Keratinocyte (primary cell): ENCODE measurements around the gene NPHP3. TPM values are rescaled to one million over a fixed set of nuclear protein-coding genes. Genes with fewer than 3 reads are reported as not detected.
A peak's percentile ranks its signal among the peaks of the same experiment; 100 is the strongest.

ENCODE experiments used
- DNase-seq: peaks from one replicate; pipeline ENCODE4 v3.0.0-alpha.2; 2011; ENCODE audit warnings: low read depth, missing footprints, low spot score
- FAIRE-seq: peaks from 2 replicates; lab custom pipeline; 2011; peaks lifted over from hg19 to GRCh38; lab: Jason Lieb, UNC
- H2AFZ ChIP-seq: 2 replicates; pipeline ENCODE4 v1.6.0; 2012; ENCODE audit warnings: low read length, control low read depth, inconsistent platforms; ENCODE audit not compliant: control insufficient read depth
- H3K27ac ChIP-seq: 2 replicates; pipeline ENCODE4 v1.5.1; 2011; ENCODE audit warnings: low read length; ENCODE audit not compliant: control insufficient read depth, insufficient read depth
- H3K27me3 ChIP-seq: 3 replicates; pipeline ENCODE4 v1.6.0; 2011; ENCODE audit warnings: low read length; ENCODE audit not compliant: control insufficient read depth, insufficient read depth; ENCODE audit errors: extremely low read depth
- H3K36me3 ChIP-seq, 2 experiments: 2 replicates in 1 of 2; 3 replicates in 1 of 2; pipeline ENCODE4 v1.5.1; 2011; ENCODE audit warnings: low read length in 2 of 2, mild to moderate bottlenecking in 1 of 2; ENCODE audit not compliant: control insufficient read depth in 2 of 2, insufficient read depth in 2 of 2; ENCODE audit errors: extremely low read depth in 1 of 2
- H3K4me1 ChIP-seq: 3 replicates; pipeline ENCODE4 v1.5.1; 2011; ENCODE audit warnings: low read length; ENCODE audit not compliant: control insufficient read depth, insufficient read depth; ENCODE audit errors: extremely low read depth
- H3K4me2 ChIP-seq: 3 replicates; pipeline ENCODE4 v1.6.0; 2011; ENCODE audit warnings: low read depth, low read length; ENCODE audit not compliant: control insufficient read depth, insufficient read depth; ENCODE audit errors: extremely low read depth
- H3K4me3 ChIP-seq, 3 experiments: fragments of 200-600 bp in 1 of 3; sonication (generic) in 1 of 3; 2 replicates in 2 of 3; 3 replicates in 1 of 3; pipeline ENCODE4 v1.5.1; 2011 to 2016; ENCODE audit warnings: low read length in 3 of 3, mild to moderate bottlenecking in 3 of 3, control low read depth in 2 of 3, inconsistent platforms in 1 of 3, low read depth in 1 of 3, mixed read lengths in 1 of 3, mixed run types in 1 of 3, moderate library complexity in 1 of 3; ENCODE audit not compliant: control insufficient read depth in 2 of 3, insufficient read depth in 2 of 3; ENCODE audit errors: extremely low read depth in 1 of 3
- H3K79me2 ChIP-seq: 2 replicates; pipeline ENCODE4 v1.6.0; 2012; ENCODE audit warnings: low read length; ENCODE audit not compliant: control insufficient read depth, insufficient read depth
- H3K9ac ChIP-seq: 3 replicates; pipeline ENCODE4 v1.6.0; 2011; ENCODE audit warnings: low read length; ENCODE audit not compliant: control insufficient read depth, insufficient read depth; ENCODE audit errors: extremely low read depth
- H3K9me1 ChIP-seq: 3 replicates; pipeline ENCODE4 v1.6.0; 2011; ENCODE audit warnings: low read length; ENCODE audit not compliant: control insufficient read depth, insufficient read depth; ENCODE audit errors: extremely low read depth
- H3K9me3 ChIP-seq: 2 replicates; pipeline ENCODE4 v1.5.1; 2012; ENCODE audit warnings: low read depth, low read length; ENCODE audit not compliant: control insufficient read depth
- H4K20me1 ChIP-seq: 3 replicates; pipeline ENCODE4 v1.6.0; 2011; ENCODE audit warnings: low read length; ENCODE audit not compliant: control insufficient read depth, insufficient read depth; ENCODE audit errors: extremely low read depth
- EZH2 ChIP-seq: IDR thresholded peaks from one replicate; pipeline ENCODE4 v1.6.1; 2012; ENCODE audit warnings: inconsistent platforms, mild to moderate bottlenecking, low read length, moderate library complexity
- dilution Hi-C: fragments of 300-500 bp; cut with MboI; formaldehyde crosslinking; loops from one replicate; pipeline ENCODE4 v1.7.0; 2020; ENCODE audit warnings: low sequenced_read_pairs; ENCODE audit not compliant: extremely low pct_ligation_motif_present
- polyA plus RNA-seq, 5 experiments: library from polyadenylated mRNA; depleted of rRNA in 3 of 5; stranded (reverse) in 3 of 5; stranded (forward) in 1 of 5; unstranded in 1 of 5; fragments of >200 nt; gene quantifications; 1 replicate in 1 of 5; 2 replicates in 3 of 5; 3 replicates in 1 of 5; pipeline versions ENCODE4 v1.2.1 to v1.2.3, GENCODE V29; 2011 to 2012; ENCODE audit warnings: missing spikeins in 2 of 5, low read depth in 1 of 5, low replicate concordance in 1 of 5
- TF ChIP-seq, protein P1 (sequence below), 3 experiments: IDR thresholded peaks in 1 of 3; conservative IDR thresholded peaks in 1 of 3; optimal IDR thresholded peaks in 1 of 3; 2 replicates in 2 of 3; 3 replicates in 1 of 3; pipeline versions ENCODE3 to v1.5.1; 2011; ENCODE audit warnings: low read length in 3 of 3, mild to moderate bottlenecking in 3 of 3, moderate library complexity in 2 of 3, control low read depth in 1 of 3, inconsistent platforms in 1 of 3; ENCODE audit not compliant: insufficient read depth in 2 of 3; ENCODE audit errors: extremely low read depth in 1 of 3

Gene NPHP3
- polyA plus RNA-seq, 1 donor (not counting 4 experiments of a cell fraction or from before 2014, with no cell fraction given): 22.4 TPM

DNA sequence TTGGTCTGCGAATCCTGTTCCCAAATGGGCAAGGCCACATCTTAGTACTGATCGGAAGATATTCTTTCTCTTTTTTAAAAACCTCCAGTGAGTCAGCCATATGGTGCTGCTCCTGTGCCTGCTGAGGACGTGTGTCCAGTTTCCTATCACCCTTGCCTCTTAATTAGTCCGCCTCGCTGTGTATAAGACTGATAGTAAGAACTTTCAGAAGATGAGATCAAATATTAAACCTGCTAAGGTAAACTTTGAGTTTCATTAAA is 61.5 kb downstream of the NPHP3 start:
- H3K36me3 ChIP-seq: no peaks in the 10 kb centered on the region
- FAIRE-seq (no peak), DNase-seq (no peak)
- peaks cover 61% of the 10 kb centered on the region for H3K79me2 ChIP-seq
- dilution Hi-C loops: no loop called here
- H3K9me3 ChIP-seq: no peaks in the 10 kb centered on the region
- peaks cover 14% of the 10 kb centered on the region for H3K4me1 ChIP-seq
- peak overlapping the region; percentile 94 for H2AFZ ChIP-seq
- H4K20me1 ChIP-seq: no peaks in the 10 kb centered on the region
- H3K4me3 ChIP-seq: peak overlapping the region; percentile 86 to 99 (median 98)
- H3K9me1 ChIP-seq: no peaks in the 10 kb centered on the region
- H3K9ac ChIP-seq: peak overlapping the region; percentile 95
- peak overlapping the region; percentile 97 for H3K4me2 ChIP-seq
- TF ChIP-seq, protein P1, sequence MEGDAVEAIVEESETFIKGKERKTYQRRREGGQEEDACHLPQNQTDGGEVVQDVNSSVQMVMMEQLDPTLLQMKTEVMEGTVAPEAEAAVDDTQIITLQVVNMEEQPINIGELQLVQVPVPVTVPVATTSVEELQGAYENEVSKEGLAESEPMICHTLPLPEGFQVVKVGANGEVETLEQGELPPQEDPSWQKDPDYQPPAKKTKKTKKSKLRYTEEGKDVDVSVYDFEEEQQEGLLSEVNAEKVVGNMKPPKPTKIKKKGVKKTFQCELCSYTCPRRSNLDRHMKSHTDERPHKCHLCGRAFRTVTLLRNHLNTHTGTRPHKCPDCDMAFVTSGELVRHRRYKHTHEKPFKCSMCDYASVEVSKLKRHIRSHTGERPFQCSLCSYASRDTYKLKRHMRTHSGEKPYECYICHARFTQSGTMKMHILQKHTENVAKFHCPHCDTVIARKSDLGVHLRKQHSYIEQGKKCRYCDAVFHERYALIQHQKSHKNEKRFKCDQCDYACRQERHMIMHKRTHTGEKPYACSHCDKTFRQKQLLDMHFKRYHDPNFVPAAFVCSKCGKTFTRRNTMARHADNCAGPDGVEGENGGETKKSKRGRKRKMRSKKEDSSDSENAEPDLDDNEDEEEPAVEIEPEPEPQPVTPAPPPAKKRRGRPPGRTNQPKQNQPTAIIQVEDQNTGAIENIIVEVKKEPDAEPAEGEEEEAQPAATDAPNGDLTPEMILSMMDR (optimal IDR thresholded peaks at IDR 0.05 in 1 of 3, IDR thresholded peaks at IDR 0.05 in 1 of 3, conservative IDR thresholded peaks at IDR 0.05 in 1 of 3; ENCODE audit: extremely low read depth in 1 of 3, insufficient read depth in 2 of 3, low read length in 3 of 3): no peak
- TF ChIP-seq EZH2: no peak
- H3K27ac ChIP-seq: peak overlapping the region; percentile 95
- no peaks in the 10 kb centered on the region for H3K27me3 ChIP-seq

DNA sequence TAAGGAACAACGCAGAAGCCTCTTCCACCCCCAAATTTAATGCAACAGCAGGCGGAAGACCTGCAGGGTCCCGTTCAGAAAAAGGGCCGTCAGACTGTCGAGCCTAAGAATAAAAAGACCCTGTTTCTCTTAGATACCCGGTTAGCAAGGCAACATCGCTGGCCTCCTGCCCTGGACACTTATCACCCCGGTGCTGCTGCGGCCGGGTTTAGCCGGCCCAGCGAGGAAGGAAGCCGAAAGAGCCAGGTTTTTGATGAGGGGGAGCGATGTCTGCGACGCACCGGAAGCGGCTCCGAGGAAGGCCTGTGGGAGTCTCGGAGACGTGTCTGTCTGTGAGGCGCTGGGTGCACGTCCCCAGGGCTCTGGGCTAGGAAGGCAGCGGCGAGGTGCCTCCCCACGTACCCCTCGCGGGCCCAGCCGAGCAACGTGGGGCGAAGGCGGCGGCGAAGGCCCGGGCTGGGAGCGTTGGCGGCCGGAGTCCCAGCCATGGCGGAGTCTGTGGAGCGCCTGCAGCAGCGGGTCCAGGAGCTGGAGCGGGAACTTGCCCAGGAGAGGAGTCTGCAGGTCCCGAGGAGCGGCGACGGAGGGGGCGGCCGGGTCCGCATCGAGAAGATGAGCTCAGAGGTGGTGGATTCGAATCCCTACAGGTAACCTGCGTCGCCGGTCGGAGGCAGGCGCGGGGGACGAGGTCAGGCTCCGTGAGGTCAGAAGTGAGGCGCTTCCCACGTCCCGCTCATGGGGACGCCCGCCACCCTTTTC is 62.0 kb downstream of the NPHP3 start, which contains the start of gene UBA5:
TSS of gene UBA5 (plus strand) at position 278 of the 759 bp plus-strand sequence. CDS start at position 487, 209 bp downstream.
- Histone ChIP-seq H3K79me2 (peaks cover 61% of the 10 kb centered on the region), H4K20me1 (no peaks in the 10 kb centered on the region), H3K4me2 (peak within 1 kb of the TSS; percentile 97), H3K9me1 (no peaks in the 10 kb centered on the region), H2AFZ (peak within 1 kb of the TSS; percentile 94), H3K4me1 (peaks cover 14% of the 10 kb centered on the region), H3K9ac (peak within 1 kb of the TSS; percentile 95), H3K27me3 (no peaks in the 10 kb centered on the region), H3K4me3 (peak within 1 kb of the TSS; percentile 86 to 99 (median 98)), H3K27ac (peak within 1 kb of the TSS; percentile 95), H3K9me3 (no peaks in the 10 kb centered on the region), H3K36me3 (no peaks in the 10 kb centered on the region)
- TF ChIP-seq, protein P1 (optimal IDR thresholded peaks at IDR 0.05 in 1 of 3, IDR thresholded peaks at IDR 0.05 in 1 of 3, conservative IDR thresholded peaks at IDR 0.05 in 1 of 3; ENCODE audit: extremely low read depth in 1 of 3, insufficient read depth in 2 of 3, low read length in 3 of 3): no peak
- TF ChIP-seq EZH2: no peak
- FAIRE-seq (no peak), DNase-seq (no peak)
- dilution Hi-C loops: no loop called here
